ENCODE results near the gene OR2T12.
"Not testable (repeated sequence)": the region's sequence is repeated elsewhere in the genome, so short reads cannot be mapped to it uniquely, and the experiment has no call there.

Gene OR2T12

GRCh38 chr1:248259309-248259708, 43.9 kb downstream of the OR2T12 start:
- not testable (repeated sequence) for H3K4me3 ChIP-seq (ENCODE audit: low read length); H3K27me3 ChIP-seq (ENCODE audit: insufficient read depth, low read length); H3K4me1 ChIP-seq (ENCODE audit: insufficient read depth, low read length); H3K9ac ChIP-seq (ENCODE audit: low read depth, low read length); H3K27ac ChIP-seq (ENCODE audit: low read length); H3K36me3 ChIP-seq (ENCODE audit: insufficient read depth, low read depth, low read length)
- H3K9me3 ChIP-seq (ENCODE audit: insufficient read depth, low read depth, low read length), result peaks cover 53% of the 10 kb centered on the region

GRCh38 chr1:248243204-248243603, 60.0 kb downstream of the OR2T12 start:
- H3K9ac ChIP-seq (ENCODE audit: low read depth, low read length), result no peak overlapping the region
- no peaks in the 10 kb centered on the region for H3K36me3 ChIP-seq (ENCODE audit: insufficient read depth, low read depth, low read length)
- H3K4me1 ChIP-seq (ENCODE audit: insufficient read depth, low read length), result no peaks in the 10 kb centered on the region
- peaks cover 92% of the 10 kb centered on the region for H3K9me3 ChIP-seq (ENCODE audit: insufficient read depth, low read depth, low read length)
- no peak overlapping the region for H3K4me3 ChIP-seq (ENCODE audit: low read length)
- H3K27me3 ChIP-seq (ENCODE audit: insufficient read depth, low read length), result no peaks in the 10 kb centered on the region
- no peak overlapping the region for H3K27ac ChIP-seq (ENCODE audit: low read length)
